Fibroblast of skin of left biceps (primary cell): ENCODE data around the gene FPR2.
"Not testable (repeated sequence)": the region's sequence is repeated elsewhere in the genome, so short reads cannot be mapped to it uniquely, and the experiment has no call there.

Experiments used
- DNase-seq, 2 experiments: peaks; one replicate each; pipeline ENCODE4 v3.0.0-alpha.2; 2013; ENCODE audit warnings: low read depth in 2 of 2

The FPR2 gene

GRCh38 chr19:51805396-51805795 lies 44.4 kb downstream of the FPR2 start:
- DNase-seq, result not testable (repeated sequence)

- DNase-seq, result not testable (repeated sequence)
Measured at GRCh38 chr19:51806571-51806970, 45.6 kb downstream of the FPR2 start.

GRCh38 chr19:51807111-51807701 lies 46.2 kb downstream of the FPR2 start:
- DNase-seq, result no peak

GRCh38 chr19:51807925-51808324 lies 46.9 kb downstream of the FPR2 start:
- DNase-seq, result no peak

- DNase-seq, result no peak
Measured at GRCh38 chr19:51808333-51808986, 47.5 kb downstream of the FPR2 start.

GRCh38 chr19:51809787-51810186 lies 48.8 kb downstream of the FPR2 start:
- no peak for DNase-seq

- DNase-seq, result no peak
Measured at GRCh38 chr19:51810223-51810622, 49.2 kb downstream of the FPR2 start.

GRCh38 chr19:51811344-51811743 lies 50.4 kb downstream of the FPR2 start:
- DNase-seq, result no peak

- DNase-seq, result no peak
Measured at GRCh38 chr19:51815043-51815442, 54.1 kb downstream of the FPR2 start.

GRCh38 chr19:51816711-51817110 lies 55.7 kb downstream of the FPR2 start:
- no peak for DNase-seq

GRCh38 chr19:51820011-51820410 lies 59.0 kb downstream of the FPR2 start:
- no peak for DNase-seq
